Nephron progenitor cell (in vitro differentiated cells): ENCODE data around the gene CSTF2T.
"Not testable (repeated sequence)": the region's sequence is repeated elsewhere in the genome, so short reads cannot be mapped to it uniquely, and the experiment has no call there.

Source experiments
- DNase-seq: peaks from one replicate; pipeline ENCODE4 v3.0.0; 2021
- H3K27ac Mint-ChIP-seq: 2 replicates; pipeline ENCODE4 v1.8.0; 2021; ENCODE audit warnings: mild to moderate bottlenecking, moderate library complexity, mixed read lengths
- H3K27me3 Mint-ChIP-seq: 2 replicates; pipeline ENCODE4 v1.8.0; 2021; ENCODE audit warnings: mild to moderate bottlenecking, low read depth, mixed read lengths; ENCODE audit not compliant: poor library complexity
- H3K36me3 Mint-ChIP-seq: 2 replicates; pipeline ENCODE4 v1.8.0; 2021; ENCODE audit warnings: low read depth, mixed read lengths
- H3K4me1 Mint-ChIP-seq: 2 replicates; pipeline ENCODE4 v1.8.0; 2021; ENCODE audit warnings: mixed read lengths
- H3K4me3 Mint-ChIP-seq: 2 replicates; pipeline ENCODE4 v1.8.0; 2021; ENCODE audit warnings: mild to moderate bottlenecking, moderate library complexity, mixed read lengths
- H3K9me3 Mint-ChIP-seq: 2 replicates; pipeline ENCODE4 v1.8.0; 2021; ENCODE audit warnings: mild to moderate bottlenecking, moderate library complexity, mixed read lengths
- CTCF ChIP-seq: fragments of 200-600 bp; sonication (generic); IDR thresholded peaks from 2 replicates; pipeline ENCODE4 v1.5.0; 2021; ENCODE audit warnings: antibody characterized with exemption

Gene CSTF2T

GRCh38 chr10:51694086-51694768 is 5.2 kb downstream of the CSTF2T start:
- no peak overlapping the region for H3K4me3 Mint-ChIP-seq
- H3K4me1 Mint-ChIP-seq: peaks cover 40% of the 10 kb centered on the region
- no peaks in the 10 kb centered on the region for H3K27me3 Mint-ChIP-seq
- H3K36me3 Mint-ChIP-seq: peaks cover 31% of the 10 kb centered on the region
- no peak for DNase-seq
- TF ChIP-seq CTCF: no peak
- no peak overlapping the region for H3K27ac Mint-ChIP-seq
- peaks cover 4% of the 10 kb centered on the region for H3K9me3 Mint-ChIP-seq

GRCh38 chr10:51691135-51691534 is 8.3 kb downstream of the CSTF2T start:
- no peak for TF ChIP-seq CTCF
- H3K27me3 Mint-ChIP-seq: no peaks in the 10 kb centered on the region
- H3K4me3 Mint-ChIP-seq: no peak overlapping the region
- H3K4me1 Mint-ChIP-seq: peaks cover 12% of the 10 kb centered on the region
- peaks cover 13% of the 10 kb centered on the region for H3K36me3 Mint-ChIP-seq
- no peak for DNase-seq
- H3K27ac Mint-ChIP-seq: no peak overlapping the region
- H3K9me3 Mint-ChIP-seq: peaks cover 13% of the 10 kb centered on the region

- no peak overlapping the region for H3K27ac Mint-ChIP-seq
- H3K27me3 Mint-ChIP-seq: no peaks in the 10 kb centered on the region
- H3K9me3 Mint-ChIP-seq: peaks cover 13% of the 10 kb centered on the region
- no peak for TF ChIP-seq CTCF
- H3K4me3 Mint-ChIP-seq: no peak overlapping the region
- H3K4me1 Mint-ChIP-seq: no peaks in the 10 kb centered on the region
- peaks cover 11% of the 10 kb centered on the region for H3K36me3 Mint-ChIP-seq
- no peak for DNase-seq
Measured at GRCh38 chr10:51689536-51689935, 9.9 kb downstream of the CSTF2T start.

GRCh38 chr10:51688826-51689225 is 10.6 kb downstream of the CSTF2T start:
- peak overlapping the region; percentile 27 for H3K27ac Mint-ChIP-seq
- peaks cover 11% of the 10 kb centered on the region for H3K36me3 Mint-ChIP-seq
- not testable (repeated sequence) for H3K4me1 Mint-ChIP-seq, DNase-seq, H3K27me3 Mint-ChIP-seq, H3K4me3 Mint-ChIP-seq
- H3K9me3 Mint-ChIP-seq: peaks cover 13% of the 10 kb centered on the region

GRCh38 chr10:51687296-51687695 is 12.1 kb downstream of the CSTF2T start:
- H3K27me3 Mint-ChIP-seq: no peaks in the 10 kb centered on the region
- H3K4me3 Mint-ChIP-seq: no peak overlapping the region
- no peak for DNase-seq
- no peak for TF ChIP-seq CTCF
- H3K4me1 Mint-ChIP-seq: no peaks in the 10 kb centered on the region
- H3K9me3 Mint-ChIP-seq: peaks cover 13% of the 10 kb centered on the region
- no peak overlapping the region for H3K27ac Mint-ChIP-seq
- peaks cover 11% of the 10 kb centered on the region for H3K36me3 Mint-ChIP-seq

GRCh38 chr10:51685768-51686167 is 13.6 kb downstream of the CSTF2T start:
- no peaks in the 10 kb centered on the region for H3K27me3 Mint-ChIP-seq
- no peaks in the 10 kb centered on the region for H3K4me1 Mint-ChIP-seq
- H3K9me3 Mint-ChIP-seq: peaks cover 13% of the 10 kb centered on the region
- H3K4me3 Mint-ChIP-seq: no peak overlapping the region
- DNase-seq: no peak
- H3K36me3 Mint-ChIP-seq: peaks cover 11% of the 10 kb centered on the region
- no peak for TF ChIP-seq CTCF
- H3K27ac Mint-ChIP-seq: peak overlapping the region; percentile 91
